Karpas-422 (cell line): ENCODE results near the gene SCARB1. TPM values are rescaled to one million over a fixed set of nuclear protein-coding genes. Genes with fewer than 3 reads are reported as not detected.

ENCODE experiments used
- DNase-seq: peaks from one replicate; pipeline ENCODE4 v3.0.0-alpha.2; 2015
- H2AFZ ChIP-seq: fragments of 200-600 bp; sonication (generic); 2 replicates; pipeline ENCODE4 v1.6.1; 2014; ENCODE audit warnings: antibody characterized with exemption, low read length, mixed read lengths
- H3K27ac ChIP-seq: fragments of 200-600 bp; sonication (generic); 2 replicates; pipeline ENCODE4 v1.5.1; 2014; ENCODE audit warnings: mild to moderate bottlenecking, low read length, moderate library complexity
- H3K27me3 ChIP-seq: fragments of 200-600 bp; sonication (generic); 2 replicates; pipeline ENCODE4 v1.6.1; 2014; ENCODE audit warnings: low read length, mixed read lengths
- H3K36me3 ChIP-seq: fragments of 200-600 bp; sonication (generic); 2 replicates; pipeline ENCODE4 v1.6.1; 2014; ENCODE audit warnings: low read length, mixed read lengths; ENCODE audit not compliant: insufficient read depth
- H3K4me1 ChIP-seq: fragments of 200-600 bp; sonication (generic); 2 replicates; pipeline ENCODE4 v1.6.1; 2014; ENCODE audit warnings: mild to moderate bottlenecking, low read length, mixed read lengths
- H3K4me2 ChIP-seq: fragments of 200-600 bp; sonication (generic); 2 replicates; pipeline ENCODE4 v1.6.1; 2014; ENCODE audit warnings: low read length, low read depth, mild to moderate bottlenecking; ENCODE audit not compliant: poor library complexity, severe bottlenecking
- H3K4me3 ChIP-seq: fragments of 200-600 bp; sonication (generic); 2 replicates; pipeline ENCODE4 v1.5.1; 2014; ENCODE audit warnings: mild to moderate bottlenecking, antibody characterized with exemption, low read length, mixed read lengths
- H3K79me2 ChIP-seq: fragments of 200-600 bp; sonication (generic); 2 replicates; pipeline ENCODE4 v1.6.1; 2014; ENCODE audit warnings: mild to moderate bottlenecking, low read length, mixed read lengths
- H3K9ac ChIP-seq: fragments of 200-600 bp; sonication (generic); 2 replicates; pipeline ENCODE4 v1.6.0; 2014; ENCODE audit warnings: low read length
- H3K9me2 ChIP-seq: fragments of 200-600 bp; sonication (generic), shearing (Covaris generic); replicated peaks from 2 replicates; pipeline ENCODE4 v1.6.0; 2014; ENCODE audit warnings: mild to moderate bottlenecking, low read length, moderate library complexity; ENCODE audit not compliant: insufficient read depth
- H3K9me3 ChIP-seq: fragments of 300-700, 200-600 bp; sonication (generic); 2 replicates; pipeline ENCODE4 v1.6.1; 2014; ENCODE audit warnings: low read length, mixed read lengths
- H4K20me1 ChIP-seq: fragments of 200-600 bp; sonication (generic); 2 replicates; pipeline ENCODE4 v1.6.1; 2014; ENCODE audit warnings: mild to moderate bottlenecking, antibody characterized with exemption, low read length, low read depth; ENCODE audit not compliant: insufficient read depth
- total RNA-seq: library from RNA; depleted of rRNA; stranded (reverse); fragments of >200 nt; shearing (Covaris generic); gene quantifications from 2 replicates; pipeline ENCODE4 v1.2.3, GENCODE V29; 2014; ENCODE audit warnings: low replicate concordance

Gene SCARB1
- total RNA-seq, 1 experiment from 2014 or later: 91.7 TPM

DNA sequence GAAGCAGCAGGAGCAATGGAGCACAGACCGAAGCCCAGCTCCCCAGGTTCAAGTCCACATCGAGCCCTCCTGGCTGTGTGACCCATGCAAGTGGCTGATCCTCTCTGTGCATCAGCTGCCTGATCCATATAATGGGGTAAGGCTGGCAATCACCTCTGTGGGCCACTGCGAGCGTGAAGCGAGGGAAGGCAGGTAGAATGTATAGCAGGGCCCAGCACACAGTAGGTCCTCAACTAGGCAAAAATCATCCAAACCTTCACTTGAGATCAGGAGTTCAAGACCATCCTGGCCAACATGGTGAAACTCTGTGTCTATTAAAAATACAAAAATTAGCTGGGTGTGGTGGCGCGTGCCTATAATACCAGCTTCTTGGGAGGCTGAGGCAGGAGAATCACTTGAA is 102.6 kb downstream of the SCARB1 start:
- DNase-seq: no peak
- peak overlapping the region; percentile 98 for H3K27ac ChIP-seq
- H3K27me3 ChIP-seq: no peaks in the 10 kb centered on the region
- peaks cover 30% of the 10 kb centered on the region for H3K9me3 ChIP-seq
- H3K4me2 ChIP-seq: no peak overlapping the region
- H3K36me3 ChIP-seq: peaks cover 7% of the 10 kb centered on the region; the same call in 1 of the 2 replicates
- H3K79me2 ChIP-seq: no peaks in the 10 kb centered on the region
- H3K9me2 ChIP-seq: no peaks in the 10 kb centered on the region
- H3K4me1 ChIP-seq: peaks cover 58% of the 10 kb centered on the region
- H2AFZ ChIP-seq: no peak overlapping the region
- H4K20me1 ChIP-seq: no peaks in the 10 kb centered on the region
- no peak overlapping the region for H3K4me3 ChIP-seq
- H3K9ac ChIP-seq: no peak overlapping the region

DNA sequence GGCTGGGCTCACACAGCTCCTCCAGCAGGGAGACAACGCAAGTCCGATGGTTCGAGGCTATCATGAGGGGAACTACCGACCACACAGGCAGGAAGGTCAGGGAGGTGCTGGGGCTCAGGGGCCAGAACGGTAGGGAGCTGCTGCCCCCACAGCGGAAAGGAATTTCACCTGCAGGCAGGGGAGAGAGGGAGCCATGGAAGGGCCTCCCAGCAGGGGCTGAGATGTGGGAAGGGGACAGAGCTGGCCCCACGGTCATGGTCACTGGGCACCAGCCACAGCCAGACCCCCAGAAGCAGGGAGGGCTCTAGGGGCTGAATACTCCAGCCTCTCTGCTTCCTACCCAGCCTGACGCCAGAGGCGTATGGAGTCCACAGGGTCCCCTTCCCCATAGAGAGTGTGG is 103.1 kb downstream of the SCARB1 start:
- peaks cover 30% of the 10 kb centered on the region for H3K9me3 ChIP-seq
- no peaks in the 10 kb centered on the region for H4K20me1 ChIP-seq
- peak overlapping the region; percentile 98 for H3K27ac ChIP-seq
- no peaks in the 10 kb centered on the region for H3K79me2 ChIP-seq
- peaks cover 7% of the 10 kb centered on the region; the same call in 1 of the 2 replicates for H3K36me3 ChIP-seq
- H3K4me2 ChIP-seq: peak overlapping the region; percentile 82
- no peaks in the 10 kb centered on the region for H3K27me3 ChIP-seq
- H3K4me3 ChIP-seq: no peak overlapping the region
- no peaks in the 10 kb centered on the region for H3K9me2 ChIP-seq
- H3K4me1 ChIP-seq: peaks cover 62% of the 10 kb centered on the region
- DNase-seq: no peak
- H2AFZ ChIP-seq: no peak overlapping the region
- H3K9ac ChIP-seq: peak overlapping the region; percentile 75; the same call in 1 of the 2 replicates

DNA sequence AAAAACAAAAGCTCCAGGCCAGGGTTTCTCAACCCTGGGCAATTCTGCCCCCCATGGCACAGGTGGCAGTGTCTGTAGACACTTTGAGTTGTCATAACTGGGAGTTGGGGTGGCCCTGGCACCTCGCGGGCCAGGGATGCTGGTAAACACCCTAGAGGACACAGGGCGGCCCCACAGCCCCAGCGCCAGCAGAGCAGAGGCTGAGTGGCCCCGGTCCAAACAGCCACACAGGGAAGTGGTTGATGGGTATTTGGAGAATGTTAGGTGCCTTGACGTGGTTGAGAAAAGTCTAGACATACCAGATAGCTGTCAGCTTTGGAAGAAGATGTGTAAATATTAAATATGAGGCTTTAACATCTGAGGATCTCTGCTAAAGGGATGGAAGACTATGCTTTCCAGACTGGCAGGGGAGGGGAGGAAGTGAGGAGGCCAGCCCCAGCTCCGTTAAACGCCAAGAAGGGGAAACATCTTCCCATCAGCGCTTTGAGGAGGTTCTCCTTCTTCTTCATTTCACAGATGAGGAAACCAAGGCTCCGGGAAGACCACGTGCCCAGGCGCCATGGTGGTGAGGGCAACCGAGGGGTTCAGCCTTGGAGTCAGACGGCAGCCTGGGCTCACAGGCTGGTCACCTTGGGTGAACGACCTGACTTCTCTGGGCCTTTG is 103.7 kb downstream of the SCARB1 start:
- H3K9me3 ChIP-seq: peaks cover 24% of the 10 kb centered on the region
- H3K27me3 ChIP-seq: no peaks in the 10 kb centered on the region
- H3K9me2 ChIP-seq: no peaks in the 10 kb centered on the region
- no peak overlapping the region for H2AFZ ChIP-seq
- peak; percentile 83 for DNase-seq
- peak overlapping the region; percentile 82 for H3K4me2 ChIP-seq
- H3K36me3 ChIP-seq: peaks cover 7% of the 10 kb centered on the region; the same call in 1 of the 2 replicates
- H3K4me3 ChIP-seq: peak overlapping the region; percentile 55
- no peaks in the 10 kb centered on the region for H4K20me1 ChIP-seq
- peak overlapping the region; percentile 75 for H3K9ac ChIP-seq
- H3K79me2 ChIP-seq: no peaks in the 10 kb centered on the region
- peaks cover 67% of the 10 kb centered on the region for H3K4me1 ChIP-seq
- H3K27ac ChIP-seq: peak overlapping the region; percentile 98

DNA sequence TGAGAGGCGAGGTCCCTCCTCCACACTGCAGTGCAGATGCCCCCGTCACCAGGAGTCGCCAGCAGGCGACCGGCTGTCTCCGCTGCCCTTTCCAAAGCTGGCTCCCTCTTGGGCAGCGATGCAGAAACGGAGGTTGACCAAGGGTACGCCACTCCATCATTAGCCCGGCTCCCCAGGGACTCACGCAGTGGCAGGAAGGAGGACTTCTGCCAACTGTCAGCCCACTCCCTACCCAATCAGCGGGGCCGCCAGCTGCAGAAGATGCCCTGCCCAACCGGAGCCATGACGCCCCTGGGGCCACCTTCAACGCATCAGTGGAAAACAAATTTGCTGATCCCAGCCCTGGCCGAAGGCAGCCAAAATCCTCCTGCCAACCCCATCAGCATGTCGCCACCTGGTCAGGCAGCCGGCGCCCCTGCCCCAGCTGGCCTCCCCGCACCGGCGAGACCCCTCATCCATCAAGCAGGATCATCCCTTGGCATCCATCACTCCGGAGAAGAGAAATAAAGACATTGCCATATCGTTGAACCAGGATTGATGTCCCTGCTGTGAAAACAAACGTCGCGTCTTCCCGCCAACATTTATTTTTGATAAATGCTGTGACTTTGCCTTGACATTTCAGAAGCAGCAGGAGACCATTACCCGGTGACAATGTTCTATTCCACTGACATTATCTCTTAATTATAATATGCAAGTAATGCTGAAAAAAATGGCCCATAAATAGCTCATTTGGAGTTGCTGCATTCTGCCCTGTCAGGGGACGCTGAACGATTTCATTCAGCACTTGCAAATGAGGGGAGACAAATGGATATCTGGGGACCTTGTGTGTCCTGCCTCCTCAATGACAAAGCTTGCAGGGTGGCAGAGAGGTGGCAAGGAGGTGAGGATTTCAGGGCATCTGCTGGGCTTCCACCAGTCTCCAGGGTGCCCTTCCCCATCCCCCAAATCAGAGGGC is 105.1 kb downstream of the SCARB1 start:
- Histone ChIP-seq H4K20me1 (no peaks in the 10 kb centered on the region), H3K27me3 (no peaks in the 10 kb centered on the region)

DNA sequence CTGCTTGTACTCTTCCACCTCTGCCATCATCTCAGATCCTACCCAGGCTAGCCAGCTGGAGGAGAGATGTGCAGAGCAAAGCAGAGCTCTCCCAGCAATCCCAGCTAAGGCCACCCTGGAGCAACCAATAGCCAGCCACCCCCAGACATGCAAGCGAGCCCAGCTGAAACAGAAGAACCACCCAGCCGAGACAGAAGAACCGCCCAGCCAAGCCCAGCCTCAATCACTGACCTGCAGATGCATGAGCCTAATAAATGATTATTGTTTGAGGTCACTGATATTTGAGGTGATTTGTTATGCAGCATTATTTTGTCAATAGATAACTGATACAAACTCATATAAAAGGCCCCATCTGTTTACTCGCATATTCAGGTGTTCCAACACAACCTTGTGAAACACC is 106.3 kb downstream of the SCARB1 start:
- no peaks in the 10 kb centered on the region for H3K9me2 ChIP-seq
- no peaks in the 10 kb centered on the region for H3K79me2 ChIP-seq
- no peaks in the 10 kb centered on the region for H4K20me1 ChIP-seq
- H3K27ac ChIP-seq: peak overlapping the region; percentile 98
- no peak overlapping the region for H2AFZ ChIP-seq
- H3K36me3 ChIP-seq: peaks cover 7% of the 10 kb centered on the region; the same call in 1 of the 2 replicates
- peak overlapping the region; percentile 82 for H3K4me2 ChIP-seq
- no peaks in the 10 kb centered on the region for H3K27me3 ChIP-seq
- H3K9ac ChIP-seq: peak overlapping the region; percentile 75
- no peak for DNase-seq
- peaks cover 30% of the 10 kb centered on the region for H3K9me3 ChIP-seq
- peaks cover 80% of the 10 kb centered on the region for H3K4me1 ChIP-seq
- H3K4me3 ChIP-seq: peak overlapping the region; percentile 34; the same call in 1 of the 2 replicates

More for the DNA sequence above, 105.1 kb downstream of the SCARB1 start:
- peak; percentile 99 for DNase-seq
- Histone ChIP-seq H3K36me3 (peaks cover 7% of the 10 kb centered on the region; the same call in 1 of the 2 replicates), H3K4me3 (peak overlapping the region; percentile 55), H3K9me3 (peaks cover 26% of the 10 kb centered on the region), H3K79me2 (no peaks in the 10 kb centered on the region), H3K9me2 (no peaks in the 10 kb centered on the region), H3K9ac (peak overlapping the region; percentile 75), H2AFZ (no peak overlapping the region), H3K4me1 (peaks cover 75% of the 10 kb centered on the region), H3K27ac (peak overlapping the region; percentile 98), H3K4me2 (peak overlapping the region; percentile 82)

DNA sequence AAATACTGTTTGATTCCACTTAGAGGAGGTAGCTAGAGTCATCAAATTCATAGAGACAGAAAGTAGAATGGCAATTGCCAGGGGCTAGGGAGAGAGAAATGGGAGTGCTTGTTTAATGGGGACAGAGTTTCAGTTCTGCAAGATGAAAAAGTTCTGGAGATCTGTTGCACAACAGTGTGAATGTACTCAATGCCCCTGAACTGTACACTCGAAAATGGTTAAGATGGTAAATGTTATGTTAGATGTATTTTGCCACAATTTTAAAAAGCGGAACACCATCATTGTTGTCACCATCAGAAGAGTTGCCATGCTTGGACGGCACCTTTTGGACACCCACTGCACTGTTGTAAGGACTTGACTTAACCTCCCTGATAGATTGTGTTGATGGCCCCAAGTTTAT is 106.9 kb downstream of the SCARB1 start:
- no peak overlapping the region for H3K4me2 ChIP-seq
- H4K20me1 ChIP-seq: no peaks in the 10 kb centered on the region
- H2AFZ ChIP-seq: no peak overlapping the region
- no peaks in the 10 kb centered on the region for H3K79me2 ChIP-seq
- H3K27ac ChIP-seq: peak overlapping the region; percentile 98
- H3K9me2 ChIP-seq: no peaks in the 10 kb centered on the region
- DNase-seq: no peak
- peaks cover 7% of the 10 kb centered on the region; the same call in 1 of the 2 replicates for H3K36me3 ChIP-seq
- H3K9me3 ChIP-seq: peaks cover 30% of the 10 kb centered on the region
- H3K9ac ChIP-seq: no peak overlapping the region
- peaks cover 76% of the 10 kb centered on the region for H3K4me1 ChIP-seq
- no peaks in the 10 kb centered on the region for H3K27me3 ChIP-seq
- H3K4me3 ChIP-seq: peak overlapping the region; percentile 34; the same call in 1 of the 2 replicates

DNA sequence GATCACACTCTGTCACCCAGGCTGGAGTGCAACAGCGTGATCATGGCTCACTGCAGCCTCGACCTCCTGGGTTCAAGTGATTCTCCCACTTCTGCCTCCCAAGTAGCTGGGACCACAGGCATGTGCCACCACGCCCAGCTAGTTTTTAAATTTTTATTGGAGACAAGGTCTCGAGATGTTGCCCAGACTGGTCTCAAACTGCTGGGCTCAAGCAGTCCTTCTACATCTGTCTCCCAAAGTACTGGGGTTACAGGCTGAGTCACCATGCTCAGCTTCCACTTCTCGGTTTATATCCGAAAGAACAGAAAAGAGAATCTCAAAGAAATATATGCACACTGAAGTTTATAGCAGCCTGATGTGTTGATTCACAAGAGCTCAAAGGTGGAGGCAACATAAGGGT is 107.5 kb downstream of the SCARB1 start:
- Histone ChIP-seq H2AFZ (no peak overlapping the region), H3K27me3 (no peaks in the 10 kb centered on the region), H3K4me2 (peak overlapping the region; percentile 30), H3K9ac (no peak overlapping the region), H3K9me2 (no peaks in the 10 kb centered on the region), H3K79me2 (no peaks in the 10 kb centered on the region), H3K9me3 (peaks cover 30% of the 10 kb centered on the region), H3K4me3 (peak overlapping the region; percentile 34; the same call in 1 of the 2 replicates), H3K4me1 (peaks cover 75% of the 10 kb centered on the region), H4K20me1 (no peaks in the 10 kb centered on the region), H3K27ac (peak overlapping the region; percentile 98), H3K36me3 (peaks cover 7% of the 10 kb centered on the region; the same call in 1 of the 2 replicates)
- DNase-seq: no peak

DNA sequence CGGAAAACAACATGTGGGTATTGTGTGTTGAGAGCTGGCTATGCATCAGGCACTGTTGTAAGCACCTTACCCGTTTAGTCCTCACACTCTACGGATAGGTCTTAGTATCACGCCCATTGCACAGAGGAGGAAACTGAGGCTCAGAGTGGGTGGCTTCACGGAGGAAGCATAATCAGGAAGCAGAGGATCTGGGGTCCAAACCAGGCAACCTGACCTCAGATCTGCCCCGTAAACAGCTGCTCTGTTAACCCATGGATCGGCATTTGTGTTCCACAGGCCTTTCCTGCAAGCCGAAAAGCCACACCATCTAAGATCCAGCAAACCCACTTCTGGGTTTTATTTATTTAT is 107.9 kb downstream of the SCARB1 start:
- Histone ChIP-seq H3K4me1 (peaks cover 75% of the 10 kb centered on the region), H3K27ac (peak overlapping the region; percentile 98), H3K4me2 (peak overlapping the region; percentile 30)

More for the DNA sequence above, 107.9 kb downstream of the SCARB1 start:
- Histone ChIP-seq H2AFZ (peak overlapping the region; percentile 35; the same call in 1 of the 2 replicates), H3K36me3 (peaks cover 7% of the 10 kb centered on the region; the same call in 1 of the 2 replicates), H3K9me2 (no peaks in the 10 kb centered on the region), H3K9ac (peak overlapping the region; percentile 60), H4K20me1 (no peaks in the 10 kb centered on the region), H3K79me2 (no peaks in the 10 kb centered on the region), H3K4me3 (peak overlapping the region; percentile 10; the same call in 1 of the 2 replicates), H3K27me3 (no peaks in the 10 kb centered on the region), H3K9me3 (peaks cover 30% of the 10 kb centered on the region)
- no peak for DNase-seq
